Spleen (tissue), 7 donors: ENCODE measurements around the gene MACROD2.

Experiments
- CTCF ChIP-seq, 11 experiments: fragments of 200-600 bp in 7 of 11; fragments of 450-650 bp in 4 of 11; sonication (generic) in 4 of 11; IDR thresholded peaks in 8 of 11; conservative IDR thresholded peaks in 3 of 11; 1 replicate in 7 of 11; 2 replicates in 4 of 11; pipeline versions ENCODE4 v1.4.0 to v1.8.0; 2016 to 2021; ENCODE audit warnings: antibody characterized with exemption in 11 of 11, inconsistent platforms in 4 of 11, mild to moderate bottlenecking in 1 of 11
- POLR2A ChIP-seq, 3 donors: fragments of 450-650 bp; IDR thresholded peaks; one replicate each; pipeline ENCODE4 v1.5.1; 2017; ENCODE audit warnings: antibody characterized with exemption in 3 of 3, mild to moderate bottlenecking in 1 of 3
- POLR2AphosphoS5 ChIP-seq, 3 donors: sonication (generic); formaldehyde crosslinking; IDR thresholded peaks; one replicate each; pipeline ENCODE4 v1.5.1; 2017; ENCODE audit warnings: antibody characterized with exemption in 3 of 3
- donor health status: DM: no; HTN: no; CAD: no; lungs with moderate emphysema.
- donor health status: DM: no; HTN: no; CAD: no.
- donor health status: DM: no; HTN: no; CAD: no.

DNA sequence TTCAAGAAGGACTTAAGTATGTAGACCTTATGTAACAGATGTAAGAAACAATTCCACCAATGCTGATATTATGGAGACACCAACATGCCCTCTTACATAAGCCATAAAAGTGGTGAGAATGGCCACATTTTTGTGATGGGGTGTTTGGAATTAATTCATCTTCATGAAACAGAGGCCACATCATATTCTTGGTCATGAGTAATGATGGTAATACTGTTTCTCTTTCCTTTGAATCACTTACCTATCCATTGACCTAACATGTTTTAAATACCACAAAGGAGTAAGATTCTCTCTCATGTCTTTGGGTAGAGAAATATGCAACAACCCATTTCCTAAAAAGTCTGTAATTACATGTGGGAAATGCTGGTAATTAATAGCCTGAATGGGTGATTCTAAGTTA lies 887.5 kb downstream of the MACROD2 start:
- TF ChIP-seq POLR2A (IDR thresholded peaks at IDR 0.05) (no peak), CTCF (IDR thresholded peaks at IDR 0.05 in 8 of 11, conservative IDR thresholded peaks at IDR 0.05 in 3 of 11) (no peak), POLR2AphosphoS5 (IDR thresholded peaks at IDR 0.05) (no peak)
